ENCODE measurements around the gene LCN15. TPM values are rescaled to one million over a fixed set of nuclear protein-coding genes. Genes with fewer than 3 reads are reported as not detected.

The LCN15 gene
- total RNA-seq, 2 experiments from 2014 or later, result not detected

- Histone ChIP-seq H3K36me3 (ENCODE audit: insufficient read depth, low read length) (peaks cover 62% of the 10 kb centered on the region), H3K4me2 (ENCODE audit: low read length) (peak overlapping the region; percentile 93), H3K4me3 (ENCODE audit: low read depth, low read length, poor library complexity, severe bottlenecking) (peak overlapping the region; percentile 100), H4K20me1 (ENCODE audit: insufficient read depth, low read length) (peaks cover 27% of the 10 kb centered on the region), H3K9me2 (ENCODE audit: insufficient read depth, low read length) (no peaks in the 10 kb centered on the region), H3K79me2 (ENCODE audit: insufficient read depth, low read depth, low read length) (peaks cover 41% of the 10 kb centered on the region), H3K9me3 (ENCODE audit: low read length) (no peaks in the 10 kb centered on the region), H3K27ac (ENCODE audit: low read depth, low read length, poor library complexity, severe bottlenecking) (peak overlapping the region; percentile 78), H2AFZ (ENCODE audit: low read length) (no peak overlapping the region), H3K4me1 (ENCODE audit: insufficient read depth, low read length, poor library complexity, severe bottlenecking) (peaks cover 32% of the 10 kb centered on the region)
- DNase-seq (ENCODE audit: low spot score), result no peak
- intact Hi-C loops (cut with micrococcal nuclease; ENCODE audit: unreplicated experiment), result no loop called here
- POLR2A ChIA-PET, result interaction anchor here (0.5 kb wide), 1 partner anchor 49 kb away, joined by 3 read pairs; no protein-coding TSS in a partner anchor
- BruUV-seq (replicated peaks), result no TSS peak
- CTCF ChIA-PET (ENCODE audit: unreplicated experiment), result no interaction called here
- no peak for TF ChIP-seq EZH2phosphoT487 (IDR thresholded peaks at IDR 0.05; ENCODE audit: borderline replicate concordance, low read depth, low read length)
- no peak for TF ChIP-seq CTCF (conservative IDR thresholded peaks at IDR 0.05; ENCODE audit: low read length)
Observed at GRCh38 chr9:136726118-136726517, 38.2 kb downstream of the LCN15 start.

GRCh38 chr9:136725612-136726011 lies 38.7 kb downstream of the LCN15 start:
- TF ChIP-seq CTCF (conservative IDR thresholded peaks at IDR 0.05; ENCODE audit: low read length) (no peak), EZH2phosphoT487 (IDR thresholded peaks at IDR 0.05; ENCODE audit: borderline replicate concordance, low read depth, low read length) (no peak)
- Histone ChIP-seq H3K27ac (ENCODE audit: low read depth, low read length, poor library complexity, severe bottlenecking) (peak overlapping the region; percentile 78), H3K9me2 (ENCODE audit: insufficient read depth, low read length) (no peaks in the 10 kb centered on the region), H3K4me3 (ENCODE audit: low read depth, low read length, poor library complexity, severe bottlenecking) (peak overlapping the region; percentile 100), H3K4me1 (ENCODE audit: insufficient read depth, low read length, poor library complexity, severe bottlenecking) (peaks cover 32% of the 10 kb centered on the region), H3K79me2 (ENCODE audit: insufficient read depth, low read depth, low read length) (peaks cover 41% of the 10 kb centered on the region), H3K9me3 (ENCODE audit: low read length) (no peaks in the 10 kb centered on the region), H2AFZ (ENCODE audit: low read length) (no peak overlapping the region), H3K36me3 (ENCODE audit: insufficient read depth, low read length) (peaks cover 64% of the 10 kb centered on the region), H4K20me1 (ENCODE audit: insufficient read depth, low read length) (peaks cover 27% of the 10 kb centered on the region), H3K4me2 (ENCODE audit: low read length) (peak overlapping the region; percentile 93)
- intact Hi-C loops (cut with micrococcal nuclease; ENCODE audit: unreplicated experiment), result no loop called here
- DNase-seq (ENCODE audit: low spot score), result no peak
- ChIA-PET POLR2A (interaction anchor here (0.5 kb wide), 1 partner anchor 48 kb away, joined by 3 read pairs; no protein-coding TSS in a partner anchor), CTCF (ENCODE audit: unreplicated experiment) (no interaction called here)
- BruUV-seq (replicated peaks), result no TSS peak

- H3K4me1 ChIP-seq (ENCODE audit: insufficient read depth, low read length, poor library complexity, severe bottlenecking), result peaks cover 32% of the 10 kb centered on the region
- intact Hi-C loops (cut with micrococcal nuclease; ENCODE audit: unreplicated experiment), result no loop called here
- no peaks in the 10 kb centered on the region for H3K9me2 ChIP-seq (ENCODE audit: insufficient read depth, low read length)
- no peak for DNase-seq (ENCODE audit: low spot score)
- H2AFZ ChIP-seq (ENCODE audit: low read length), result no peak overlapping the region
- peak overlapping the region; percentile 93; the same call in 1 of the 2 replicates for H3K4me2 ChIP-seq (ENCODE audit: low read length)
- BruUV-seq (replicated peaks), result no TSS peak
- TF ChIP-seq CTCF (conservative IDR thresholded peaks at IDR 0.05; ENCODE audit: low read length) (no peak), EZH2phosphoT487 (IDR thresholded peaks at IDR 0.05; ENCODE audit: borderline replicate concordance, low read depth, low read length) (no peak)
- peaks cover 27% of the 10 kb centered on the region for H4K20me1 ChIP-seq (ENCODE audit: insufficient read depth, low read length)
- H3K79me2 ChIP-seq (ENCODE audit: insufficient read depth, low read depth, low read length), result peaks cover 40% of the 10 kb centered on the region
- H3K36me3 ChIP-seq (ENCODE audit: insufficient read depth, low read length), result peaks cover 64% of the 10 kb centered on the region
- H3K9me3 ChIP-seq (ENCODE audit: low read length), result no peaks in the 10 kb centered on the region
- CTCF ChIA-PET (ENCODE audit: unreplicated experiment), result no interaction called here
- POLR2A ChIA-PET, result no interaction called here
- no peak overlapping the region for H3K4me3 ChIP-seq (ENCODE audit: low read depth, low read length, poor library complexity, severe bottlenecking)
- no peak overlapping the region for H3K27ac ChIP-seq (ENCODE audit: low read depth, low read length, poor library complexity, severe bottlenecking)
Observed at GRCh38 chr9:136724772-136725171, 39.5 kb downstream of the LCN15 start.

All from OCI-LY7 (cell line).